IMR-90 (cell line): ENCODE measurements around the gene TMEM132A.

Experiments used
- MAFK ChIP-seq: IDR thresholded peaks from 2 replicates; pipeline ENCODE4 v1.6.1; 2012; ENCODE audit warnings: low read depth, low read length, improper control_type of control experiment
- MAZ ChIP-seq: IDR thresholded peaks from 2 replicates; pipeline ENCODE4 v1.6.1; 2012; ENCODE audit warnings: low read depth, mild to moderate bottlenecking, low read length, improper control_type of control experiment, moderate library complexity, borderline replicate concordance
- MXI1 ChIP-seq: IDR thresholded peaks from 2 replicates; pipeline ENCODE4 v1.6.1; 2012; ENCODE audit warnings: low read depth, mild to moderate bottlenecking, low read length, moderate library complexity, borderline replicate concordance
- POLR2A ChIP-seq: IDR thresholded peaks from 2 replicates; pipeline ENCODE4 v1.6.1; 2012; ENCODE audit warnings: mild to moderate bottlenecking, low read depth, low read length
- TF ChIP-seq, protein P1 (sequence below): conservative IDR thresholded peaks from 2 replicates; pipeline ENCODE4 v1.5.1; 2012; ENCODE audit warnings: mild to moderate bottlenecking, low read depth, low read length, improper control_type of control experiment

DNA sequence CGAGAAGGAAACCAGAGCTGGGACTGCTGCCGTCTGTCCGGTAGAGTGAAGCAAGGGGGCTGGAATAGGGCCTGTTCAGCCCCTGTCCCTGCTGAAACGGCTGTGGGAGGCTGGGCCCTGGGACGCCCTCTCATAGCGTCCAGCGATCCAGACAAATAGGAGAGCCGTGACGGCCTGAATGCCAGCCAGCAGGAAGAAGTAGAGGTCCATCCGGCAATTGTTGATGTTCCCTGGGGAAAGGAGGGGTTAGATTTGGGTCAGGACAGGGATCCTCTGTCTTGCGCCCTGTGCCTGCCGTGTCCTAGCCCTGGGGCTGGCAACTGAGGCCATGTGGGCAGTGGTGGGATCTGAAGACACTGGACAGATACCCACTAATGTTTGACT, 12.9 kb downstream of the TMEM132A start:
- TF ChIP-seq MAZ = no peak
- no peak for TF ChIP-seq MAFK
- no peak for TF ChIP-seq POLR2A
- no peak for TF ChIP-seq MXI1
- TF ChIP-seq, protein P1, sequence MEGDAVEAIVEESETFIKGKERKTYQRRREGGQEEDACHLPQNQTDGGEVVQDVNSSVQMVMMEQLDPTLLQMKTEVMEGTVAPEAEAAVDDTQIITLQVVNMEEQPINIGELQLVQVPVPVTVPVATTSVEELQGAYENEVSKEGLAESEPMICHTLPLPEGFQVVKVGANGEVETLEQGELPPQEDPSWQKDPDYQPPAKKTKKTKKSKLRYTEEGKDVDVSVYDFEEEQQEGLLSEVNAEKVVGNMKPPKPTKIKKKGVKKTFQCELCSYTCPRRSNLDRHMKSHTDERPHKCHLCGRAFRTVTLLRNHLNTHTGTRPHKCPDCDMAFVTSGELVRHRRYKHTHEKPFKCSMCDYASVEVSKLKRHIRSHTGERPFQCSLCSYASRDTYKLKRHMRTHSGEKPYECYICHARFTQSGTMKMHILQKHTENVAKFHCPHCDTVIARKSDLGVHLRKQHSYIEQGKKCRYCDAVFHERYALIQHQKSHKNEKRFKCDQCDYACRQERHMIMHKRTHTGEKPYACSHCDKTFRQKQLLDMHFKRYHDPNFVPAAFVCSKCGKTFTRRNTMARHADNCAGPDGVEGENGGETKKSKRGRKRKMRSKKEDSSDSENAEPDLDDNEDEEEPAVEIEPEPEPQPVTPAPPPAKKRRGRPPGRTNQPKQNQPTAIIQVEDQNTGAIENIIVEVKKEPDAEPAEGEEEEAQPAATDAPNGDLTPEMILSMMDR = no peak
